Heart left ventricle (tissue), 13 donors: ENCODE results near the gene CAMTA1.

ENCODE experiments used
- POLR2A ChIP-seq, 2 donors: fragments of 450-650 bp; IDR thresholded peaks; one replicate each; pipeline ENCODE4 v1.6.1; 2017; ENCODE audit warnings: antibody characterized with exemption in 2 of 2, mild to moderate bottlenecking in 2 of 2, moderate library complexity in 2 of 2
- TF ChIP-seq, protein P1 (sequence below), 12 donors: fragments of 200-600 bp; sonication (generic) in 4 of 12; IDR thresholded peaks; one replicate each; pipeline versions ENCODE4 v1.5.0 to v1.8.0; 2018 to 2022; ENCODE audit warnings: antibody characterized with exemption in 12 of 12, mild to moderate bottlenecking in 5 of 12
- donor health status: ischemic (EF 13 %, LVEDD 7.1; RV severe dilation, severe dysfunction).
- donor health status: DM: no; HTN: yes; CAD: no.
- donor health status: DM: no; HTN: no; CAD: no.
- donor health status: ischemic (EF 25% LVEDD 6.9; RV normal size, moderate dysfunction).
- donor health status: ischemic (EF 25% LVEDD 5.7; RV mildly dilated, moderate dysfunction).
- donor health status: ischemic (EF 35%, LVEDD 5.7; RV mildly dilated, moderate dysfunction).
- donor health status: nonischemic (EF 11% LVEDD 7.7; RV severe dilation, severe dysfunction).
- donor health status: DM: yes; HTN: yes; CAD: no.
- donor health status: PGD.
- donor health status: ischemic (EF 29% LVEDD 5.4; RV normal size, mild dysfunction).
- donor health status: nonischemic (EF 23%, LVEDD 6.1; RV moderate dilation, normal function).

GRCh38 chr1:7387053-7387927, 602.0 kb downstream of the CAMTA1 start:
- TF ChIP-seq, protein P1, sequence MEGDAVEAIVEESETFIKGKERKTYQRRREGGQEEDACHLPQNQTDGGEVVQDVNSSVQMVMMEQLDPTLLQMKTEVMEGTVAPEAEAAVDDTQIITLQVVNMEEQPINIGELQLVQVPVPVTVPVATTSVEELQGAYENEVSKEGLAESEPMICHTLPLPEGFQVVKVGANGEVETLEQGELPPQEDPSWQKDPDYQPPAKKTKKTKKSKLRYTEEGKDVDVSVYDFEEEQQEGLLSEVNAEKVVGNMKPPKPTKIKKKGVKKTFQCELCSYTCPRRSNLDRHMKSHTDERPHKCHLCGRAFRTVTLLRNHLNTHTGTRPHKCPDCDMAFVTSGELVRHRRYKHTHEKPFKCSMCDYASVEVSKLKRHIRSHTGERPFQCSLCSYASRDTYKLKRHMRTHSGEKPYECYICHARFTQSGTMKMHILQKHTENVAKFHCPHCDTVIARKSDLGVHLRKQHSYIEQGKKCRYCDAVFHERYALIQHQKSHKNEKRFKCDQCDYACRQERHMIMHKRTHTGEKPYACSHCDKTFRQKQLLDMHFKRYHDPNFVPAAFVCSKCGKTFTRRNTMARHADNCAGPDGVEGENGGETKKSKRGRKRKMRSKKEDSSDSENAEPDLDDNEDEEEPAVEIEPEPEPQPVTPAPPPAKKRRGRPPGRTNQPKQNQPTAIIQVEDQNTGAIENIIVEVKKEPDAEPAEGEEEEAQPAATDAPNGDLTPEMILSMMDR (IDR thresholded peaks at IDR 0.05): no peak
- no peak for TF ChIP-seq POLR2A (IDR thresholded peaks at IDR 0.05)
